Erythroblast (primary cell): ENCODE measurements around the gene ZSCAN5B.

Experiments
- DNase-seq, 2 experiments: peaks; one replicate each; lab custom pipeline; 2025; lab: John Stamatoyannopoulos, UW
- GATA1 ChIP-seq: IDR thresholded peaks from 2 replicates; pipeline ENCODE4 v1.6.1; 2011; ENCODE audit warnings: low read depth, mild to moderate bottlenecking, control low read depth, low read length, moderate library complexity
- POLR2A ChIP-seq: IDR thresholded peaks from 2 replicates; pipeline ENCODE4 v1.6.1; 2011; ENCODE audit warnings: mild to moderate bottlenecking, low read length

The ZSCAN5B gene

DNA sequence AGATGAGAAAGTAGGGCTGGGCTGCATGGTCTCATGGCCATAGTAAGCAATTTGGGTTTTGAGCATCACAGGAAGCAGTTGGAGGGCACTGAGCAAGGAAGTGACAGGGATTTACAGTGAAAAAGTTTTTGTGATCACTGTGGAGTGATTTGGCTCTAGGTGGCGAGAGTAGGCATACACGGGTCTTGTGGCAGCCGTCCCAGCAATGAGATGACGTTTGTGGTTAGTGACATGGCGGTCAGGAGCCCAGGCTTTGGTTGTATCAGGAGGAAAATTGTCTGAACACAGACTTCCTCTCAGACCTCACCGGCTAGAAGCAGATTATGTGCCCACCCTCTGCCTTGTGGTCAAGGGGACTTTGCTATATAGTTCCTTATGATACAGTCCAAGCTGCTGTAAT lies 53.2 kb downstream of the ZSCAN5B start:
- no peak for TF ChIP-seq POLR2A
- TF ChIP-seq GATA1: no peak
- DNase-seq: peak in 1 of 2 experiments; percentile 22

DNA sequence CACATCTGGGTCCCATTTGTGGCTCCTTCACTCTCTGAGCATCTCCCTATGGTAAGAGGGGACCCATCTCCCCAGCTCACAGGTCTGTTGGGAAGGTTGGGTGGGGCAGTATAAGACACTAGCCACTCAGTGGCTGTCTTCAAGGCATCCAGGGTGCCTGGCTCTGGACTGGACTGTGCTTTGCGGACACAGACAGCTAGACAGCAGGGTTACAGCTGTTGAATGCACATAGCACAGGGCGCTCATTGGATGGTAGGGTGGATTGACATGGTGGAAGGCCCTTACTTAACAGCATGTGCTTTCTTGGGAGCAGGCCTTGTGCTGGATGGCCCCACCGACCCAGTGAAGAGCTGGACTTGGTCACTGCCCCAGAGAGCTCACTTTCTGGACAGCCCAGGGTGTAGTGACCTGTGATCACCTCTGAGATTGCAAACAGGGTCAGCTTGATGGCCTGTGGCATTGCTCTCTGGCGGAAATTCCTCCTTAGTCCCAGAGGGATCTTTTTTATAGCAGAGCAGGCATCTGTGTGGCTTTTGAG lies 54.6 kb downstream of the ZSCAN5B start:
- TF ChIP-seq POLR2A: no peak
- TF ChIP-seq GATA1: no peak

DNA sequence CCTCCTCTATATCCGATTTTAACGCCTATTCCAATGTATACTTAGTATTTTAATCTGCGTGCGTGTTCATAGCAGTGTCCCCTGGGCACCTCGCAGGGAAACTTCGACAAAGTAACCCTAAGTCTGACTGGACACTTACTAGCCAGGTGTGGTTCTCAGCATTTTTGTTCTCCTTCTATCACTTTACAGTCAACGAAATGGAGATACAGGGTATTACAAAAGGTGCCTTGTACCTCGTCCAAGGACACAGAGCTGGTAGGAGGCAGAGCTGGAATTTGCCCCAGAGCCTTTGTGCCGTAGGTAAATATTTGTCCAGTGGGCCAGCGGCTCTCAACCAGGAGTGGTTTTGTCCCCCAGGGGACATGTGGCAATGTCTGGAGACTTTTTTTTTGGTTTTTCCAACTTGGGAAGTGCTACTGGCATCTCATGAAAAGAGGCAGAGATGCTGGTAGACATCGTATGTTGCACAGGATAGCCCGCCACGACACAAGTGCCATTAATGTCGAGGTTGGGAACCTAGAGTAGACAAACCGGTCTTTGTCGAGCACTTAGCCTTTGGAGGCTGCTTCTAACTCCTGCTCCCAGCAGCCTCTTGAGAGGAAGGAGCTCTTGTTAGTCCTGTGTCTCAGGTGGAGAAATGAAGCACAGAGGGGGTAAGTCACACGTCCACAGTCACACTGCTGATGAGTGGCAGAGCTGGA lies 55.3 kb downstream of the ZSCAN5B start:
- TF ChIP-seq GATA1: no peak
- no peak for TF ChIP-seq POLR2A
- no peak for DNase-seq

More for the DNA sequence above, 54.6 kb downstream of the ZSCAN5B start:
- DNase-seq: no peak

DNA sequence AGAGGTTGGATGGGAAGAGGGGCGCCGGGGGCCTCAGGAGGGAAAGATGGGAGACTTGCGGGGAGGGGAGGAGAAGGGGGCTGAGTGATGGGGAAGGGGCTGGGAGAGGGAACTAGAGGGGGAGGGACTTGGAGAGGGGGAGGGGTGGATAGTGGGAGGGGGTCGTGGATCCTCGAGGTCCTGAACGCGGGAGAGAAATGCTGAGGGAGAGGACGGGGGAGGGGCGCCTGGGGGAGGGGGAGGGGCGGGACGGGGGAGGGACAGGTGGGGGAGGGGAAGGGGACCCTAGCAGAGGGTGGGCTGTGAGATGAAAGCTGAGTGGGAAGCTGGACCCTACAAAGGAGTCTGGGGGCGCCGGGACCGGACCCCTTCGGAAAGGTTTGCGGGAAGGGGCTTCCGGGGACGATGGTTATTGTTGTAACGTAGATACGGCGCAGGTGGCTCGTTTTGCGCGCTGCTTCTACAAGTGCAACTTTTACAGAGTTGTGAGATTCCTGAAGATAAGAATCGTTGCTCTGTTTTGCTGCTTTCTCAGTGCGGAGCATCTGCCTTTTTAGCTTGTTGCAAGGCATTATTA lies 56.1 kb downstream of the ZSCAN5B start:
- DNase-seq: peak; percentile 46 to 54
- no peak for TF ChIP-seq GATA1
- no peak for TF ChIP-seq POLR2A

DNA sequence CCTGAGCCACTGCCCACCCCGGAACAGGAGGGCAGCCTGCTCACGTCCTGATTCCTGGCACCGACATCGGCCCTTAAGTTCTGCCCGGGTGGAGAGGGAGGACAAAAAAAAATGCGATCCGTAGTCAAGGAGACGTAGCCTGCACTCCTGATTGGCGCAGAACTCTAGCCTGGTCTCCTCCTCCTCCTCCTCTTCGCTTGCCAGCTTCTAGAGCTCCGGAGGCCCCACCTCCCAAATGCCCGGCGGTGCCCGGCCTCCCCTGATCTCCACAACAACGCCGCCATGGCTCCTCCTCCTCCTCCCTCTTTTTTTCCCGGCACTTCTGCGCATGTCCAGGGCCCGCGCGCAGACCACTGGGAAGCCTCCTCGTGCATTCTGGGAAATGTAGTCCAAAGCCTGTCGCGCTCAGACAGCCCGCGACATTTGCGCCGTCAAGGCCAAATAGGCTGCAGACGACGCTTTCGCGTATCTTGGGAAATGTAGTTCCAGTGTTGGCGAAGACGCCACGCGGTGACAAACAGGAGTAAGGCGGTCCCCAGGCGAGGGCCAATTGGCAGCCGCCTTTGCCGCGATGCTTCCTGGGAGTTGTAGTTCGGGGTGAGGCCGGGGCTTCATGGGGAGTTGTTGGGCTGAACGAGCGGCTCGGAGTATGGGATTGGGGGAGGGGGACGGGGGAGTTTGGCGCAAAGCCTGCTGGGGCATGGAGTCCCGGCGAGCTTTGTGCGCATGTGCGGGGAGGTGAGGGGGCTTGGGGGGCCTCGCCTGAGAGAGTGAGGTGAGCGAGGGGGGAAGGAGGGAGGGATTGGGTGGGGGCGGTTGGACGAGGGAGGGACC lies 56.8 kb downstream of the ZSCAN5B start, which contains the start of gene ZNF444:
Gene ZNF444 (plus strand): TSS at position 705 of the 834 bp plus-strand sequence. CDS start 5,625 bp downstream, outside the sequence.
- peak; percentile 61 for TF ChIP-seq POLR2A
- TF ChIP-seq GATA1: no peak
- peak; percentile 98 to 100 for DNase-seq

DNA sequence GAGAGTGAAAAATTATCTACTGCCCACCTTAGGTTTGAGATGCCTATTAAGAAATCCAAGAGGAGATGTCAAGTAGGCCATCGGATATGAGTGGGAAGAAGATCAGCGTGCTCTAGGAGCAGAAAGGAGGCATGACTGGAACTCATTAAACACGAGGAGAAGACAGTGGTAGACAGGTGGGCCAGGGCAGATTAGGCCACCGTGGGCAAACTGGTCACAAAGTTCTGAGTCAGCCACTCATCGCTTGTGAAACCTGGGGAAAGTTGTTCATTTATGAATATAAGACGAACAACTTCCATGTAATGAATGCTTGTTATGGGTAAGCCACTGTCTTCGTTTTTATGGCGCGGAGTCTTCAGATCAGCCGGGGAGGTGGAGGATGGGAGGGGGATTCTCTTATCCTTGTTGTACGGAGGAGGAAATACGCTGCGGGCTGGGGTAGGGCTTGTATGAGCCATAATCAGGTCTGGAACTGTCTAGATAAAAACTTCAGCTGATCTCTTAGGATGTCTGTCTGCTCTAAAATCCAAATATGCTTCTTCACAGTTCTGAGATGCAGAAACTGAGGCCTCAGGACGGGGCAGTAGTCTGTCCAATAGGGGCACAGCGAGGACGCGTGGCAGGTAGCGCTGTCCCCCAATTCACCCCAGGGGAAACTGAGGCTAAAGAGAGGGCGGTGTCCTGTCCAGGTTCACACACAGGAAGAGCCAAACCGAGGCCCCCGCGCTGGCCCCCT lies 57.6 kb downstream of the ZSCAN5B start:
- no peak for TF ChIP-seq POLR2A
- no peak for TF ChIP-seq GATA1
- peak; percentile 67 to 78 for DNase-seq
